Glomerular endothelial cell (primary cell): Measurements from ENCODE around the gene PPP1R36. TPM values are rescaled to one million over a fixed set of nuclear protein-coding genes. Genes with fewer than 3 reads are reported as not detected.
"Not testable (repeated sequence)": the region's sequence is repeated elsewhere in the genome, so short reads cannot be mapped to it uniquely, and the experiment has no call there.

Source experiments
- DNase-seq: peaks from one replicate; pipeline ENCODE4 v3.0.0-alpha.2; 2011; ENCODE audit warnings: low read depth, low spot score; ENCODE audit errors: extremely low read depth
- total RNA-seq: library from RNA; depleted of rRNA; stranded (reverse); fragments of >200 nt; gene quantifications from 2 replicates; pipeline ENCODE4 v1.2.3, GENCODE V29; 2015

PPP1R36 gene
- total RNA-seq = not detected in 2 replicates

- DNase-seq = no peak
Observed at GRCh38 chr14:64549791-64550620, at the start of gene PPP1R36. TSS of gene PPP1R36 (plus strand) at chr14:64549961. CDS start at chr14:64549998, 37 bp downstream.

- no peak for DNase-seq
Observed at GRCh38 chr14:64500088-64500487, 49.7 kb upstream of the PPP1R36 start.

GRCh38 chr14:64501411-64502171, 48.2 kb upstream of the PPP1R36 start:
- DNase-seq = no peak

GRCh38 chr14:64502456-64502855, 47.3 kb upstream of the PPP1R36 start:
- DNase-seq = no peak

- no peak for DNase-seq
Observed at GRCh38 chr14:64502887-64503433, 46.8 kb upstream of the PPP1R36 start.

- no peak for DNase-seq
Observed at GRCh38 chr14:64503434-64504309, 46.1 kb upstream of the PPP1R36 start, which contains the start of gene ZBTB25. TSS of gene ZBTB25 (minus strand) at chr14:64503838. CDS start at chr14:64490533, 13,305 bp downstream.

- no peak for DNase-seq
Observed at GRCh38 chr14:64504310-64504896, 45.4 kb upstream of the PPP1R36 start, which contains the start of gene ZBTB1. TSS of gene ZBTB1 (plus strand) at chr14:64504770. CDS start at chr14:64521505, 16,735 bp downstream.

- no peak for DNase-seq
Observed at GRCh38 chr14:64504897-64505794, 44.6 kb upstream of the PPP1R36 start.

GRCh38 chr14:64506721-64507120, 43.0 kb upstream of the PPP1R36 start:
- DNase-seq = no peak

GRCh38 chr14:64507376-64508156, 42.2 kb upstream of the PPP1R36 start:
- DNase-seq = no peak

GRCh38 chr14:64508215-64508776, 41.5 kb upstream of the PPP1R36 start:
- no peak for DNase-seq

- DNase-seq = no peak
Observed at GRCh38 chr14:64509036-64509435, 40.7 kb upstream of the PPP1R36 start.

GRCh38 chr14:64510825-64511671, 38.7 kb upstream of the PPP1R36 start:
- DNase-seq = no peak

GRCh38 chr14:64513271-64513670, 36.5 kb upstream of the PPP1R36 start:
- no peak for DNase-seq

GRCh38 chr14:64515053-64515452, 34.7 kb upstream of the PPP1R36 start:
- DNase-seq = no peak

GRCh38 chr14:64516969-64517368, 32.8 kb upstream of the PPP1R36 start:
- no peak for DNase-seq

- not testable (repeated sequence) for DNase-seq
Observed at GRCh38 chr14:64517667-64518066, 32.1 kb upstream of the PPP1R36 start.
